ENCODE results near the gene RBFOX2. TPM values are rescaled to one million over a fixed set of nuclear protein-coding genes. Genes with fewer than 3 reads are reported as not detected.

The RBFOX2 gene
- total RNA-seq, 4 donors from 2014 or later, result 46.6 to 82.7 (median 62.1) TPM

DNA sequence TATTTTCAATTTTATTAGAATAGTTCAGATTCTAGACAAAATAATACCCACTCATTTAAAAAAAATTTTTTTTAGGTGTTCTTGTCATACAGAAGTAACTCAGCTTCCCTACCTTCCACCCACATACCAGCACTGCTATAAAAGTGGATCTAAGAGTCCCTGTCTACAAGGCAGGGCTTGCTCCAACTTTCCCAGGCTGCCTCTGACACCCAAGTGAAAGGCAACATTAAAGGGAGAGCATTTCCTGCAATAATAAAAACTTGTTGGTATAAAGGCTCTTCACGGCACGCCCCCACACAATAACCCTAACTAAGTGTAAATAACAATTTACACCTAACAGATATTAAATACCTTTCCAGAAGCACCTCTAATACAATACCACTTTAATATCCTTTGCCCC, 183.7 kb downstream of the RBFOX2 start:
- H3K27ac ChIP-seq, result no peak overlapping the region
- no peaks in the 10 kb centered on the region for H3K36me3 ChIP-seq
- no peaks in the 10 kb centered on the region for H3K9me3 ChIP-seq
- TF ChIP-seq, protein P1, sequence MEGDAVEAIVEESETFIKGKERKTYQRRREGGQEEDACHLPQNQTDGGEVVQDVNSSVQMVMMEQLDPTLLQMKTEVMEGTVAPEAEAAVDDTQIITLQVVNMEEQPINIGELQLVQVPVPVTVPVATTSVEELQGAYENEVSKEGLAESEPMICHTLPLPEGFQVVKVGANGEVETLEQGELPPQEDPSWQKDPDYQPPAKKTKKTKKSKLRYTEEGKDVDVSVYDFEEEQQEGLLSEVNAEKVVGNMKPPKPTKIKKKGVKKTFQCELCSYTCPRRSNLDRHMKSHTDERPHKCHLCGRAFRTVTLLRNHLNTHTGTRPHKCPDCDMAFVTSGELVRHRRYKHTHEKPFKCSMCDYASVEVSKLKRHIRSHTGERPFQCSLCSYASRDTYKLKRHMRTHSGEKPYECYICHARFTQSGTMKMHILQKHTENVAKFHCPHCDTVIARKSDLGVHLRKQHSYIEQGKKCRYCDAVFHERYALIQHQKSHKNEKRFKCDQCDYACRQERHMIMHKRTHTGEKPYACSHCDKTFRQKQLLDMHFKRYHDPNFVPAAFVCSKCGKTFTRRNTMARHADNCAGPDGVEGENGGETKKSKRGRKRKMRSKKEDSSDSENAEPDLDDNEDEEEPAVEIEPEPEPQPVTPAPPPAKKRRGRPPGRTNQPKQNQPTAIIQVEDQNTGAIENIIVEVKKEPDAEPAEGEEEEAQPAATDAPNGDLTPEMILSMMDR (IDR thresholded peaks at IDR 0.05), result no peak
- no peak for TF ChIP-seq EP300 (IDR thresholded peaks at IDR 0.05)
- no peak for TF ChIP-seq POLR2AphosphoS5 (IDR thresholded peaks at IDR 0.05)
- TF ChIP-seq POLR2A (IDR thresholded peaks at IDR 0.05), result no peak
- DNase-seq (ENCODE audit: low spot score in 2 of 2), result no peak
- 83% methylated on average over 2 of the region's 2 CpGs for WGBS
- no peaks in the 10 kb centered on the region for H3K27me3 ChIP-seq
- H3K4me1 ChIP-seq, result peaks cover 17% of the 10 kb centered on the region
- H3K4me3 ChIP-seq, result no peak overlapping the region

DNA sequence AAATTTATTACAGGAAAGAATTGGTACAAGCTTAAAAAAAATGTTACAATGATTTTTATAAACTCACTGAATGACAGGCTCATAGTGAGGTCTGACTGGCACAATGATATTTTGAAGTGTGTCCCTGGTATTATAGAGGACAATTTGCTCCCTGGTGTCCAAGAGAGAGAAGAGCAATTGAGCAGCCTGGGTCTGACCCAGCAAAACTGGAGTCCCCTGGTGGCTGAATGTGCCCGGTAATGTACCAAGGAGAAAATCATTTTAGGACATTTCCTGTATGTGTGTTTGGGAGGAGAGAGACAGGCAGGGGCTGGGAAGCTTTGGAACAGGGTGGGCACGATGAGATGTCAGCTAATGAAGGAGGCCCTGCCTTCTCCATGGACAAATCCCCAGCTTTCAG, 185.7 kb downstream of the RBFOX2 start:
- no peak for TF ChIP-seq POLR2A (IDR thresholded peaks at IDR 0.05)
- TF ChIP-seq EP300 (IDR thresholded peaks at IDR 0.05), result no peak
- TF ChIP-seq, protein P1 (IDR thresholded peaks at IDR 0.05), result peak; percentile 36 to 37
- 32% methylated on average over 2 of the region's 2 CpGs for WGBS
- H3K27me3 ChIP-seq, result no peaks in the 10 kb centered on the region
- no peak overlapping the region for H3K4me3 ChIP-seq
- no peaks in the 10 kb centered on the region for H3K9me3 ChIP-seq
- no peaks in the 10 kb centered on the region for H3K36me3 ChIP-seq
- H3K4me1 ChIP-seq, result peaks cover 24% of the 10 kb centered on the region
- no peak overlapping the region for H3K27ac ChIP-seq
- no peak for DNase-seq (ENCODE audit: low spot score in 2 of 2)

DNA sequence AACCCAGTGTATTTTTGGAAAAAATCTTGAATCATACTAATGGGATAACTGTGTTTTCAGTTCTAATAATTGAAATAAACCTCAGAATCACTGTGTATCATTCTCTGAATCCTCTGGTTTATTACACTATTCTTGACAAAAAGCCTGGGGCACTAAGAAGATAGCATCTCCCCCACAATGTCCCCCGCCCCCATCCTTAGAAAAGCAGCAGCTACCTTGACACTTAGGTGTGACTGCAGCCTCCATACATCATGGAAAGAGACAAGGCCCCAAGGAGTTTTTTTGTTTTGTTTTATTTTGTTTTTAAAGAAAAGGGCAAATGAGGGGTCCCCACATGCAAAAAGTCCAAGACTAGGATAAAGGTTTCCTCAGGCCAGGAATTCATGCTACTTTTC, 186.1 kb downstream of the RBFOX2 start:
- H3K4me3 ChIP-seq, result no peak overlapping the region
- WGBS, result 74% methylated on average over 1 of the region's 1 CpG
- no peak overlapping the region for H3K27ac ChIP-seq
- DNase-seq (ENCODE audit: low spot score in 2 of 2), result no peak
- H3K27me3 ChIP-seq, result no peaks in the 10 kb centered on the region
- no peaks in the 10 kb centered on the region for H3K36me3 ChIP-seq
- TF ChIP-seq POLR2AphosphoS5 (IDR thresholded peaks at IDR 0.05) (no peak), POLR2A (IDR thresholded peaks at IDR 0.05) (no peak), EP300 (IDR thresholded peaks at IDR 0.05) (no peak)
- TF ChIP-seq, protein P1 (IDR thresholded peaks at IDR 0.05), result no peak
- peaks cover 29% of the 10 kb centered on the region for H3K4me1 ChIP-seq
- no peaks in the 10 kb centered on the region for H3K9me3 ChIP-seq

- no peaks in the 10 kb centered on the region for H3K27me3 ChIP-seq
- peaks cover 34% of the 10 kb centered on the region for H3K4me1 ChIP-seq
- no peak overlapping the region for H3K27ac ChIP-seq
- DNase-seq (ENCODE audit: low spot score in 2 of 2), result no peak
- 75% methylated on average over 3 of the region's 3 CpGs for WGBS
- no peaks in the 10 kb centered on the region for H3K36me3 ChIP-seq
- TF ChIP-seq, protein P1 (IDR thresholded peaks at IDR 0.05), result no peak
- no peaks in the 10 kb centered on the region for H3K9me3 ChIP-seq
- no peak overlapping the region for H3K4me3 ChIP-seq
These were observed 186.6 kb downstream of the RBFOX2 start for GRCh38 chr22:35841907-35842518.

- H3K27ac ChIP-seq, result peak overlapping the region; percentile 80
- no peaks in the 10 kb centered on the region for H3K36me3 ChIP-seq
- H3K9me3 ChIP-seq, result no peaks in the 10 kb centered on the region
- DNase-seq (ENCODE audit: low spot score in 2 of 2), result peak; percentile 90
- peaks cover 50% of the 10 kb centered on the region for H3K4me1 ChIP-seq
- no peak for TF ChIP-seq POLR2AphosphoS5 (IDR thresholded peaks at IDR 0.05)
- TF ChIP-seq POLR2A (IDR thresholded peaks at IDR 0.05), result no peak
- TF ChIP-seq, protein P1 (IDR thresholded peaks at IDR 0.05), result no peak
- no peak for TF ChIP-seq EP300 (IDR thresholded peaks at IDR 0.05)
- WGBS, result 4% methylated on average over 9 of the region's 9 CpGs
- H3K27me3 ChIP-seq, result no peaks in the 10 kb centered on the region
- peak overlapping the region; percentile 52 for H3K4me3 ChIP-seq
These were observed 188.3 kb downstream of the RBFOX2 start for GRCh38 chr22:35840302-35840739.
